NCI-H2171 treated with DMSO at 0.1 percent for 48 hours (cell line): ENCODE data around the gene ACTL8.
A peak's percentile ranks its signal among the peaks of the same experiment; 100 is the strongest.

Experiments
- DNase-seq: peaks from one replicate; lab custom pipeline; 2025; lab: John Stamatoyannopoulos, UW

The ACTL8 gene

GRCh38 chr1:17772615-17773212 is 17.6 kb downstream of the ACTL8 start:
- DNase-seq = no peak

DNA sequence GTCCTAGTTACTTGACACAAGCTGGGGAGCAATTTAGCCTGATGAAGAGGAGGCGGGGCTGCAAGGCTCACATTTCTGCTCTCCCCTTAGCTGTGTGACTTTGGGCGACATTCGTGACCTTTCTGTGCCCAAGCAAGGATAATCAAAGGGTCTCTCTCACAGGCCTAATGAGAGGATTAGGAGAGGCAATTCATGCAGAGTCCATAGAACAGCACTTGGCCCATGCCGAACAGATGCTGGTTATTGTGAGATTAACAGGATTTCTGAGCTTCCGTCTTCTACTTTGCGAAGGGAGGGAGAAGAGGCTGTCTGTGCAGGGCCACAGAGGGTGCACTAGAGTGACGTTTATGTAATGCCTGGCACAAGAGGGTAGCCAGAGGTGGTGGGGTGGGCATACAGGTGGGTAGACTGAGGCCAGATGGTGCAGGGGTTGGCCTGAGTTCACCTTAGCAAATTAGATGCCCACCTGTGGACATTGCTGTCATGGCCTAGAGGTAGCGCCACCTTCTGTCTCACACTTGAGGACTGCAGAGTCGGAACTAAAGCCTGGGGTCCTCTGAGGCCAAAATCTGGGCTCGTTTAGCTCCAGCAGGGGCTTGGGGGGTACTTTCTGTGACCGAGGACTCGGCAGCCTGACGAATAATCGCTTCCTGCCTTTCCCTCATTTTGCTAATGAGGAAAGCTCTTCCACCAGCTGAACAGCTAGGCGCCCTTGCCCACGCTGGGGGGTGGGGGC is 18.6 kb downstream of the ACTL8 start:
- DNase-seq = no peak

DNA sequence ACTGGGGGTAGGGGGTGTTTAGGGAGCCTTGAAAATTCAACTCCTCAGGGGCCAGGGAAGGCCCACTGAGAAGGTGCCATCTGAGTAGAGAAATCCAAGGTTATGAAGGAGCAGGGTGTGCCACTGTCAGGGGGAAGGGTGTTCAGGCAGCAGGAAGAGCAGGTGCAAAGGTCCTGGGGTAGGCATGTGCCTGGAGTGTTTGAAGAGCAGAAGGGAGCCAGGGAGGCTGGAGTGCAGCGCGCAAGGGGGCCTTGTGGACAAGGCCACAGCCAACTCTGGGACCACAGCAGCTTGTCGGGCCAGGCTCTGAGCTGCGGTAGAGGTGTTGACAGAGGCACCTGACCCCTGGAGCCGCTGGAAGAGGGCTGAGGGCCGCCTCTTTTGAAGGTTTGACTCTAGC is 19.3 kb downstream of the ACTL8 start:
- no peak for DNase-seq

- no peak for DNase-seq
These were observed 20.7 kb downstream of the ACTL8 start for GRCh38 chr1:17775796-17776195.

GRCh38 chr1:17776426-17776825 is 21.3 kb downstream of the ACTL8 start:
- peak; percentile 74 for DNase-seq

- DNase-seq = no peak
These were observed 22.2 kb downstream of the ACTL8 start for GRCh38 chr1:17777330-17777729.

- DNase-seq = no peak
These were observed 22.7 kb downstream of the ACTL8 start for GRCh38 chr1:17777818-17778217.

DNA sequence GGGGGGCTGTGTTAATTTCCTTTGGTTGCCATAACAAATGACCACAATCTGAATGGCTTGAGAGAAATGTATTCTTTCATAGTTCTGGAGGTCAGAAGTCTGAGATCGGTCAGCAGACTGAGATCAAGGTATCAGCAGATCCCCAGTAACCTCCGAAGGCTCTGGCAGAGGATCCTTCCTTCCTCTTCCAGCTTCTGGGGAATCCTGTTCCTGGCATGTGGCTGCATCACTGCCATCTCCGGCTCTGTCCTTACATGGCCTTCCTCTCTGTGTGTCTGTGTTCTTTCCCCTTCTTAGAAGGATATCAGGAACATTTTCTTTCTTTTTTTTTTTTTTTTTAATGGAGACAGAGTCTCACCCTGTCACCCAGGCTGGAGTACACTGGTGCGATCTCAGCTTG is 25.8 kb downstream of the ACTL8 start:
- DNase-seq = no peak

DNA sequence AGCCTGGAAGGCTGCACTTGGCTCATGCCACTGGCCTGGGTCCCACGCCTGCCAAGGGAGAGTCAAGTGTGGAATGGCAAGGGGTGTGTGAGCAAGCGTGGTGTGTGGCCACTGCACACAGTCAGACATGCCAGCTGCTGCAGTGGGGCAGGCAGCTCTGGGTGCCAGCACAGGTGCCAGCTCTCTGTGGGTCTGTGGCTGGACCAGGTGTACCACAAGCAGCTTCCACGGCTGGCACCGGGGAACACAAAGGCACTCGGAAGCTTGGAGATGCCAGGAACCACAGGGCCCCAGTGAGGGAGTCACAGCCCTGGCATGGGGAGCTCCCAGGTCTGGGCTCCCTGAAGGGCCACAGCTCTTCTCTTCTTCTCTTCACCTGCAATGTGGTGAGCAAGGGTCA is 34.8 kb downstream of the ACTL8 start:
- no peak for DNase-seq

DNA sequence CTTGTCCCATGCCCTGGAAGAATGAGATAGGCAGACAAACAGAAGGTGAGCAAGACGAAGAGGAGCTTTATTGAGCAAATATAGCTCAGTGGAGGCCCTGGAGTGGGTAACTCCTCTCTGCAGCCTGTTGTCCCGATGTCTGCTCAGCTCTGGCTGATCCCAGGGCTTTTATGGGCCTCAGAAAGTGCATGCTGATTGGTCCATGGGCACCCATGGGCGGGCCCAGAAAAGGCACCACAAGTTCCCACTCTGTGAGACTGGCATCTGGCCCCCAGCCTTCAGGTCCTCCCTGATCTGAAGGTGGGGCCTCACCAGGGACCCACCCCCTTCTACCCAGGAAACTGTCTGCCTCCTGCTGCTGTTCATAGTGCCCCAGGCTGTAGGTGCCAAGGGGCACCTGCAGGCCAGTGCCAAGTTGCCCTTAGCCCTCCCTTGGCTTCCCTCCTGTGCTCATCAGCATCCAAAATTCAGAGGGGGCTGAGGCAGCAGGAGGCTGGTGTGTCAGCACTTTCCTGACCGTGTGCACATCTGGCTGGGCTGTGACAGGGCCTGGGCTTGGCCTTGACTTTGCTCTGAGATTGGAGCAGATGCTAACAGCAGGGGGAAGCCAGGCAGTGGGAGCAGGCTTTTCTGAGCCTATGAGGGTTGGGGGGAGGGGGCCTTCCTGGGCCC is 35.4 kb downstream of the ACTL8 start:
- DNase-seq = peak; percentile 4

- no peak for DNase-seq
These were observed 35.9 kb downstream of the ACTL8 start for GRCh38 chr1:17791055-17791390.

DNA sequence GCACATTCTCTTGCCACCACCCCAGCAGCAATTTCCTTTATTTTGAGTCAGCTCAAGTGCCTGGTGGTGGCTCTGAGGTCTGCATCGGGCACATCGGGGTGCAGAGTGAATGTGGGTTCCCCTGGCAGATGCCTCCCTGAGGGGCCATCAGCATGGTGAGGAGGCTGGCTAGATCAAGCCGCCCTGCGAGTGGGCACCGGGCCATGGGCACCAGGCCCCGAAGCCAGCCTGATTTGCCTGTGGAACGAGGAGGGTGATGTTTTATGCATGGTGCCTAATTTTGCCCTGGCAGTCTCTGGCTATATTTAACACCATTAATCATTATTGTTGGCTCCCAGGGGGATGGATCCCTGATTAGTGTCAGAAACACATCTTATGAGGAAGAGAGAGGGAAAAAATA is 36.3 kb downstream of the ACTL8 start:
- no peak for DNase-seq

DNA sequence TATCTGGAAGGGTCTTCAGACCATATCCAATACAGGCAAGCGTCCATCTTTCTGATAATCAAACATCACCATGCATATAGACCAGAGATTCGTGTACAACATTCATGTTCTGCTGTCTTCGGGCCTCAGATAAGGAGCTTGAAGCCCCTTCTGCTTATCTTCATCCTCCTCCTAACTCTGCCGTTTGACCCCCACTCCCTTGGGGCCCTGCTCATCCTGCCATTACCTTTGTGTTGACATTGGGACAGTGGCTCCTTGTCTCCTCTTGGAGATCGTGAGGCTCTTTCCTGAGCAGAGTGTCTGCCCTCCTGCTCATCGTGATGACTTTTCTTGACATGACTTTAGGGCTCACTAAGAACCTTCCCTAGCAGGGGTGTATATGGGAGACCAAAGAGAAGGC is 37.3 kb downstream of the ACTL8 start:
- DNase-seq = no peak

DNA sequence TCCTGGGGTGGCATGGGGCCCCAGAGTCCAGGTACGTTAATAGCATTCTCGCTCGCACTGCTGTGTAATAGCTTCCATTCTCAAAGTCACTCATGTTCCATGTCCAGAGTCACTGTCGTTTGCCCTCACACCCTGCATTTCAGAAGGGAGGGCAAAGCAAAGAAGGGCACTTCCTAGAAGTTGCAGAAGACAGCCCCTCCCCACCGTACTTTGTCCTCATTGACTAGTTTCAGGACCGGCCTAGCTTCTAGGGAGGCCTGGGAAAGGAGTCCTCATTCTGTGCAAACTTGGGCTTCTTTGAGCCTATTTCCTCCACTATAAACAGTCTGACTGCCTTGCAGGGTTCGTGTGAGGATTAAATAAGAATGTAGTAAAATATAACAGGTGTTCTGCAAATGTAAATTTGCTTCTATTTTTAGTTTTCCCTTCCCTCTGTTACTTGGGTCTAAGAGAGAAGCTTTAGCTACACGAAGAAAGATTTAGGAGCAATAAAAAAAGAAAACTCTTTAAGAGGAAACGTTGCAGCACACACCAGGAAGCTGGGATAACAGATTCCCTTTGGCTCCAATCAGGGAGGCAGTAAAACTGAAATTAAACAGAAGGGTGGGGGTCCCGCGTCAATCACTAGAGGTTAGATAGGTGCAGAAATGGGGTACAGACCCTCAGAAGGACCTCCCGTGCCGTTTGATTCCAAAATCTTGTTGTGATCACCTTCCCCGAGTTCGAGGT is 40.1 kb downstream of the ACTL8 start:
- no peak for DNase-seq

DNA sequence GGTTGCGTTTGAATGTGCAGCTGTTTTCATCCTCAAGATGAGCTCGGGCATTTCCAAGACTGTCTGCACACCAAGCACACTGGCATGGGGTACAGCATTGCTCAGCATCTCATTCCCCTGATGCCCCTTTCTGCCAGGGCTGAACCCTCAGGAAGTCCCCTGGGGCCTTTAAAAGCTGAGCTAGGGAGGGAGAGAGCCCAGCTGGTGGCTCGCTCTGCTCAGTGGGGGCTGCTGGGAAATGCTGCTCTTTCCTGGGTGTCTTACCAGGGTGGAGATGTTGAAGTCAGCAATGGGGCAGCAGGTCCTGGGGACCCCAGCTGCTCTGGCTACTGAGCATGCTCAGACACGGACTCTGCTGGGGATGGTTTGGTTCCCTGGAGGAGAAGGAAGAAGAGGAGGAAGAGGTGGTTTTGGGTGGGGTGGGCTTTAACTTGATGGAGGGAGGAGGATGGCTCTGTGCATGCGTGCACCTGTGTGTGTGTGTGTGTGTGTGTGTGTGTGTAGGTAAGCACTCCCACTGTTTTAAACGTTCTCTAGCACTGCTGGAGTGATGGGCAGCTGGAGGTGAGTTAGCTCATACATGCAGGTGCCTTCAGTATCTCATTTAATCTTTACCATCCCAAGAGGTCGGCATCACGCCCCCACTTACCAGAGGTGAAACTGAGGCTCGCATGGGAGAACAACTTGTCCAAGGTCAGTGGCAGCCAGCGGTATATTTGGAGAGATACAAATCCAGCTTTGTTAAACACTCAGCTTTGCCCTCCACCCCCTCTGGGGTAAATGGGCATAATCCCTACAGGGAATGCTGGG is 40.9 kb downstream of the ACTL8 start:
- peak; percentile 81 for DNase-seq

GRCh38 chr1:17797478-17797877 is 42.3 kb downstream of the ACTL8 start:
- no peak for DNase-seq

DNA sequence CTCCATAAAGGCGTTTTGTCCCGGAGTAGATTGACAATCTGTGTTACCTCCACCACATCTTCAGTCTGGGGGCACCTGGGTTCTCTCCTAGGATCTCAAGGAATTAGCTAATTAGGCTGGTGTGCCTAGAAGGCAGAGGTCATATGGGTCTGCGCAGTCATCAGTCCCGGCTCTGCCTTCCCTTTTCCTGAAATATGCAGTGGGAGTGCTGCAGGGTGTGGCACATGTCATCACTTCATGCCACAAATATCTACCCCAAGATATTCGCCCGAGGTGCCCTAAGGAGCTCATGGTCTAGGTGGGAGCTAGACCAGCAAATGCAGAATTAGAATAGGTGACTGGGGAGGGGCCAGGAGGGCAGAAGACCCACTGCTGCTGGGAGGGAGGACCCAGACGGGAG is 42.9 kb downstream of the ACTL8 start:
- no peak for DNase-seq

DNA sequence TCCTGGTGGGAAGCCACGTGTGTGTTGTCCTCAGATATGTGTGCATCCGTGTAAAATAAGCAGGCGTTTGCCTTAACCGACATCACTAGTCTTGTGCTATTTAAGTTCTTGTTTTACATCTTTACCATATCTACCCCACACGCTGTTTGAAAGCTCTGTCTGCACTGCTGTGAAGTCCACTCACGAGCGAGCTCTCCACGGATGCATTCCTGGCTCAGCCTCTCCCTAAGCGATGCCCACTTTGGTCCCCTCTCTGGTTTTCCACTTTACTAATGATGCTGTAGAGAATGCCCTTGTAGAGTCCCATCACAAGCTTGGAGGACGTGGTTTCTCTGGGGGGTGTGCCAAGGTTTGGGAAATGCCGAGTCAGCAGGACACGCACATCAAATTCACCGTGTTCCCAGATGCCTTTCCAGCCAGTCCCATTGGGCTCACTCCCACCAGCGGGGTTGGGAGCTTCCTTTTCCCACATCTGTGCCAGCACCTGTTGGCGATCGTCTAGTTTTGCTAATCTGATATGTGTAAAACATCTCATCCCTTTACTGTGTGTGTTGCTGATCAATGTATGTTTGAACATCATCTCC is 43.8 kb downstream of the ACTL8 start:
- peak; percentile 9 for DNase-seq

DNA sequence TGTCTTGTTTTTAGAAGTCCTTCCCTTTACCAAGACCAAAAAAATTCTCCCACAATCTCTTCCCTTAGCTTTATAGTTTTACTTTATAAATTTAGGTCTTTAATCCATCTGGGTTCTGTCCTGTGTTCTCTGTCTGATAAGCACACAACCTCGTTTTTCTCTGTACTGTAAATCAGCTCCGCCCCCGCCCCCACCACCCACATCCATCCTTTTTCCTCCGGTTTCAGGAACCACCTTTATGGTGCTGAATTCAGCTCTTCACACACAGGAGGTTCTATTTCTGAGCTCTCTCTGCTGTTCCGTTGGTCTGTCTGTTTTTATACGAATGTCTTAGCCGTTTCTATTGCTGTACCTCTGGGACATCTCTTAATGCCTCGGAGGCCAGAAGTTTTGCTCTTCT is 44.5 kb downstream of the ACTL8 start:
- DNase-seq = no peak

- DNase-seq = no peak
These were observed 47.0 kb downstream of the ACTL8 start for GRCh38 chr1:17802164-17802563.

DNA sequence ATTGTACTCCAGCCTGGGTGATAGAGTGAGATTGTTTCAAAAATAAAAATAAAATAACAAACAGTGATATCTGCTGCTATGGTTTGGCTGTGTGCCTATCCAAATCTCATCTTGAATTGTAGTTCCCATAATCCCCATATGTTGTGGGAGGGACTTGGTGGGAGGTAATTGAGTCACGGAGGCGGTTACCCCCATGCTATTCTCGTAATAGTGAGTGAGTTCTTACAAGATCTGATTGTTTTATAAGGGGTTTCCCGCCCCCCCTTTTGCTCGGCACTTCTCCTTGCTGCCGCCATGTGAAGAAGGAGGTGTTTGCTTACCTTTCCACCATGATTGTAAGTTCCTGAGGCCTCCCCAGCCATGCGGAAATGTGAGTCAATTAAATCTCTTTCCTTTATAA is 47.8 kb downstream of the ACTL8 start:
- no peak for DNase-seq
